Vagina (tissue), 2 donors: ENCODE data around the gene GRM7.

Source experiments
- POLR2AphosphoS5 ChIP-seq, 2 donors: sonication (generic); formaldehyde crosslinking; IDR thresholded peaks; one replicate each; pipeline ENCODE4 v1.9.0; 2017; ENCODE audit warnings: antibody characterized with exemption in 2 of 2, mild to moderate bottlenecking in 2 of 2, low read depth in 1 of 2; ENCODE audit not compliant: insufficient read depth in 1 of 2
- TF ChIP-seq, protein P1 (sequence below), 3 experiments: fragments of 450-650 bp in 2 of 3; fragments of 200-600 bp in 1 of 3; sonication (generic) in 1 of 3; IDR thresholded peaks; one replicate each; pipeline ENCODE4 v1.5.1; 2017 to 2019; ENCODE audit warnings: antibody characterized with exemption in 3 of 3, mild to moderate bottlenecking in 2 of 3, moderate library complexity in 2 of 3

GRCh38 chr3:7038394-7038793 lies 177.5 kb downstream of the GRM7 start:
- TF ChIP-seq, protein P1, sequence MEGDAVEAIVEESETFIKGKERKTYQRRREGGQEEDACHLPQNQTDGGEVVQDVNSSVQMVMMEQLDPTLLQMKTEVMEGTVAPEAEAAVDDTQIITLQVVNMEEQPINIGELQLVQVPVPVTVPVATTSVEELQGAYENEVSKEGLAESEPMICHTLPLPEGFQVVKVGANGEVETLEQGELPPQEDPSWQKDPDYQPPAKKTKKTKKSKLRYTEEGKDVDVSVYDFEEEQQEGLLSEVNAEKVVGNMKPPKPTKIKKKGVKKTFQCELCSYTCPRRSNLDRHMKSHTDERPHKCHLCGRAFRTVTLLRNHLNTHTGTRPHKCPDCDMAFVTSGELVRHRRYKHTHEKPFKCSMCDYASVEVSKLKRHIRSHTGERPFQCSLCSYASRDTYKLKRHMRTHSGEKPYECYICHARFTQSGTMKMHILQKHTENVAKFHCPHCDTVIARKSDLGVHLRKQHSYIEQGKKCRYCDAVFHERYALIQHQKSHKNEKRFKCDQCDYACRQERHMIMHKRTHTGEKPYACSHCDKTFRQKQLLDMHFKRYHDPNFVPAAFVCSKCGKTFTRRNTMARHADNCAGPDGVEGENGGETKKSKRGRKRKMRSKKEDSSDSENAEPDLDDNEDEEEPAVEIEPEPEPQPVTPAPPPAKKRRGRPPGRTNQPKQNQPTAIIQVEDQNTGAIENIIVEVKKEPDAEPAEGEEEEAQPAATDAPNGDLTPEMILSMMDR (IDR thresholded peaks at IDR 0.05): no peak
- no peak for TF ChIP-seq POLR2AphosphoS5 (IDR thresholded peaks at IDR 0.05; ENCODE audit: insufficient read depth in 1 of 2, low read depth in 1 of 2)
